ENCODE data around the gene HTR5A. TPM values are rescaled to one million over a fixed set of nuclear protein-coding genes. Genes with fewer than 3 reads are reported as not detected.

HTR5A gene
- total RNA-seq, result not detected
- not detected for polyA plus RNA-seq

DNA sequence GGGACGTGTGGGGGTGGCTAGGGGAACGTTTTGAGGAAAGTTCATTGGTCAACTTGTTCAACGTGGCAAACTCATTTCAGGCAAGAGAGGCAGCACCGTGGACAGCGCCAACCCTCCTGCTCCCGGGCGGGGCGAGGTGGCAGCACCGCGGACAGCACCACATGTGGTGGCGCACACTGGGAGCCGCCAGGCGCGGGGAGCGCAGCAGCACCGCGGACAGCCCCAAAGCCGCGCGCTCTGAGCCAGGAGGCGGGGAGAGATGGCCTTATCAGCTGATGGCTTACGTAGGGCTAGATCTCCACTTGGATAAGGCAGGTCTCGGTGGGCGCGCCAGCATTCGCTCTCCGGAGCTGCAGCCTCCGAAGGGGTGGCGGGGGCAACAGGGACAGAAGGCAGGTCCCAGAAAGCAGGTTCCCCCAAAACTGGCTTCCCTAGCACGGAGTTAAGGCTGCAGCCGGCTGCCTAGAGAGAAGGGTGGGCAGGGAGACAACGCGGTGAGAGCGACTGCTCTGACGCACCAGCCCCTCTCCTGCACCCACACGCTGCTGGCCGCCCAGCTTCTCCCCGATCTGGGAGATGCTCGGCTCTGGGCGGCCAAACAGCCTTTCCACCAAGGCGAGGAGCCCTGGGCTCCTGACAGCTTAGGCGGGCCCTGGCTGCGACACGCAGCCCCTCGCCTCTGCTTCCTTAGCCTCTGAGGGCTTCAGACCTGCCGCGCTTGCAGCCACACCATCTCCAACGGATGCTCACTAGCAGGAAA is at the start of gene HTR5A:
Gene HTR5A (plus strand): TSS at position 333 of the 760 bp plus-strand sequence. CDS start 576 bp downstream, outside the sequence.
- Histone ChIP-seq H3K4me1 (peaks cover 0 to 3% (median 0%) of the 10 kb centered on the region in 4 donors), H3K27me3 (peaks cover 0 to 31% (median 0%) of the 10 kb centered on the region in 3 donors), H3K36me3 (no peaks in the 10 kb centered on the region), H3K27ac (no peak within 1 kb of the TSS), H3K9me3 (no peaks in the 10 kb centered on the region), H3K4me3 (no peak within 1 kb of the TSS)
- DNase-seq, result peak; percentile 70
- WGBS, 2 donors, result 4 to 8% methylated on average over 48 of the region's 48 CpGs
- intact Hi-C loops (cut with DNase I), result no loop called here
- TF ChIP-seq EP300 (IDR thresholded peaks at IDR 0.05) (no peak), POLR2AphosphoS5 (IDR thresholded peaks at IDR 0.05) (peak in 2 of 4 donors; percentile 23 to 32)

DNA sequence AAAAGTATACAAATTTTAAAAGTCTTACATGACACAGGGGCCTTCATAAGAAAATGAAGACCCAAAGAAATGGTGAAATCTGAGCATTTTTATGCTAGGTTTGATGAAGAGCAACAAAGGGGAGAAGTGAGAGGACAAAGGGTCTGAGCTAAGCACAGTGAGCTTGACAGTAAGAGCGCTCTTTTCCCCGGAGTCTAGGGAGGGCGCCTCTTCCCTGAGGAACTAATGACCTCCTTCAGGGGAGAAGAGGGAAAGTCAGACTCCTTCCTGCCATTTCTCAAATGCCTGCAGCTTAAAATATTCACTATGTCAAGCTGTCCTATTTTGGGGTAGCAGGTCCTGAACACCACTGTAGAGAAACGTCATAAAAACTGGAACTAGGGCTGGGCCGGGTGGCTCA is 49.1 kb upstream of the HTR5A start:
- no peaks in the 10 kb centered on the region for H3K4me1 ChIP-seq
- H3K27me3 ChIP-seq, result no peaks in the 10 kb centered on the region
- no peak overlapping the region for H3K4me3 ChIP-seq
- 75 to 84% methylated on average over 5 of the region's 5 CpGs for WGBS, 2 donors
- H3K27ac ChIP-seq, result no peak overlapping the region
- TF ChIP-seq POLR2AphosphoS5 (IDR thresholded peaks at IDR 0.05) (no peak), EP300 (IDR thresholded peaks at IDR 0.05) (no peak), POLR2A (IDR thresholded peaks at IDR 0.05) (no peak), CTCF (IDR thresholded peaks at IDR 0.05) (no peak)
- DNase-seq, result no peak
- H3K36me3 ChIP-seq, result no peaks in the 10 kb centered on the region
- H3K9me3 ChIP-seq, result no peaks in the 10 kb centered on the region
- intact Hi-C loops (cut with DNase I), result loop anchor here (1.0 kb wide), 1 partner anchor 23 kb away; no protein-coding TSS in a partner anchor

GRCh38 chr7:155021699-155022145 is 48.4 kb upstream of the HTR5A start:
- H3K4me1 ChIP-seq, result no peaks in the 10 kb centered on the region
- no peak for TF ChIP-seq EP300 (IDR thresholded peaks at IDR 0.05)
- no peak for TF ChIP-seq POLR2A (IDR thresholded peaks at IDR 0.05)
- TF ChIP-seq CTCF (IDR thresholded peaks at IDR 0.05), result no peak
- no peak for TF ChIP-seq POLR2AphosphoS5 (IDR thresholded peaks at IDR 0.05)
- H3K9me3 ChIP-seq, result no peaks in the 10 kb centered on the region
- WGBS, 2 donors, result 50 to 51% methylated on average over 7 of the region's 7 CpGs
- H3K27me3 ChIP-seq, result no peaks in the 10 kb centered on the region
- intact Hi-C loops (cut with DNase I), result no loop called here
- H3K4me3 ChIP-seq, result no peak overlapping the region
- H3K27ac ChIP-seq, result no peak overlapping the region
- no peak for DNase-seq
- H3K36me3 ChIP-seq, result no peaks in the 10 kb centered on the region

DNA sequence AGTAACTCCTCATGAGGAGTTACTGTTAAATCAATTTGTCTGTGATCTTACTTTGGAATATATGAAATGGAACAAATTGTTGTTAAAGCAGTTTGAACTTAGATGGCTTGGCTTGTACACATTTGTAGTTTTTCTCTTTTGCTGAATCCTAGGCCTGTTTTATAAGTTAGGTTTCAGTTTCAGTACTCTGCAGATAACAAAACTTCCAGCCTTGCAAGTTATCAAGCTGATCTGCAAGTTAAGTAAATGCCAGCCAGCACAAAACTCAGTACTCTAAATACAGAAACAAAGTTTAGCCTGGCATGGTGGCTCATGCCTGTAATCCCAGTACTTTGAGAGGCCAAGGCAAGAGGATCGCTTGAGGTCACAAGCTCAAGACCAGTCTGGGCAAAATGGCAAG is 42.2 kb upstream of the HTR5A start:
- H3K4me3 ChIP-seq, result no peak overlapping the region

More for the DNA sequence above, 42.2 kb upstream of the HTR5A start:
- WGBS, 2 donors, result 96% methylated on average over 1 of the region's 1 CpG
- Histone ChIP-seq H3K27ac (no peak overlapping the region), H3K4me1 (no peaks in the 10 kb centered on the region), H3K27me3 (no peaks in the 10 kb centered on the region), H3K9me3 (no peaks in the 10 kb centered on the region), H3K36me3 (no peaks in the 10 kb centered on the region)
- no peak for DNase-seq
- intact Hi-C loops (cut with DNase I), result no loop called here
- TF ChIP-seq POLR2A (IDR thresholded peaks at IDR 0.05), result no peak
- TF ChIP-seq POLR2AphosphoS5 (IDR thresholded peaks at IDR 0.05), result no peak
- TF ChIP-seq EP300 (IDR thresholded peaks at IDR 0.05), result no peak
- TF ChIP-seq CTCF (IDR thresholded peaks at IDR 0.05), result no peak
